ENCODE measurements around the gene BMP2. TPM values are rescaled to one million over a fixed set of nuclear protein-coding genes. Genes with fewer than 3 reads are reported as not detected.

The BMP2 gene
- total and polyA plus RNA-seq, 4 donors, result 0.83 to 3.5 (median 2.0) TPM

- Histone ChIP-seq H3K9me3 (ENCODE audit: control insufficient read depth in 4 of 4, low read length in 3 of 4) (no peaks in the 10 kb centered on the region), H3K4me3 (ENCODE audit: low read depth in 1 of 3, low read length in 3 of 3) (no peak overlapping the region), H3K27ac (ENCODE audit: low read depth in 1 of 2, low read length in 2 of 2) (peak overlapping the region; percentile 23 to 43), H3K4me1 (ENCODE audit: control insufficient read depth in 4 of 4, insufficient read depth in 4 of 4, low read length in 3 of 4) (peaks cover 2 to 18% (median 8%) of the 10 kb centered on the region in 4 donors), H3K9ac (ENCODE audit: low read depth in 1 of 2, low read length in 2 of 2) (no peak overlapping the region), H3K27me3 (ENCODE audit: control insufficient read depth in 4 of 4, insufficient read depth in 4 of 4, low read length in 3 of 4) (no peaks in the 10 kb centered on the region), H3K36me3 (ENCODE audit: control insufficient read depth in 4 of 4, insufficient read depth in 3 of 4, low read depth in 1 of 4, low read length in 3 of 4) (no peaks in the 10 kb centered on the region)
- 78% methylated on average over 8 of the region's 8 CpGs for WGBS
- TF ChIP-seq, protein P1, sequence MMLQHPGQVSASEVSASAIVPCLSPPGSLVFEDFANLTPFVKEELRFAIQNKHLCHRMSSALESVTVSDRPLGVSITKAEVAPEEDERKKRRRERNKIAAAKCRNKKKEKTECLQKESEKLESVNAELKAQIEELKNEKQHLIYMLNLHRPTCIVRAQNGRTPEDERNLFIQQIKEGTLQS (IDR thresholded peaks at IDR 0.05), result no peak
- TF ChIP-seq RXRA (IDR thresholded peaks at IDR 0.05) (no peak), FOXA1 (IDR thresholded peaks at IDR 0.05) (no peak)
- no peak for DNase-seq (ENCODE audit: low spot score)
Observed at GRCh38 chr20:6735942-6736845, 31.3 kb upstream of the BMP2 start.

DNA sequence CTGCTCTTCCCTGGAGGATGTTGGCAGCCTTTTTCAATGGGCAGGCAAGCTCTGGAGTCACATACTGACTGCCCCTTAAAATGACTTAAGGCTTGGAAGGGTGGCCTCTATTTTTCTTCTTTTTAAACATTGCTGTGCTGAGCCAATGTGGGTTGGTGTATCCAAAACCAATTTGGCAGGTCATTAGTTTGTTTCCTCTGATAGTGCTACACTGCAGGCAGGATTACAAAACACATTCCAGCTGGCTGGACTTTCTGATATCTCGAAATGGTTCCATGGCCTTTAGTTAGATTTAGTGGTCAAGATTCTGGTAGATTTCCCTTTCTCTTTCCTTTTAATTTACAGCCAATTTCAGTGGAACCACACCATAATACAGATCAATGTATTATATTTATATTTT lies 28.1 kb upstream of the BMP2 start:
- no peaks in the 10 kb centered on the region for H3K36me3 ChIP-seq (ENCODE audit: control insufficient read depth in 4 of 4, insufficient read depth in 3 of 4, low read depth in 1 of 4, low read length in 3 of 4)
- DNase-seq (ENCODE audit: low spot score), result no peak
- H3K9me3 ChIP-seq (ENCODE audit: control insufficient read depth in 4 of 4, low read length in 3 of 4), result no peaks in the 10 kb centered on the region
- no peaks in the 10 kb centered on the region for H3K27me3 ChIP-seq (ENCODE audit: control insufficient read depth in 4 of 4, insufficient read depth in 4 of 4, low read length in 3 of 4)
- H3K4me3 ChIP-seq (ENCODE audit: low read depth in 1 of 3, low read length in 3 of 3), result no peak overlapping the region
- peak overlapping the region; percentile 29 to 37 for H3K27ac ChIP-seq (ENCODE audit: low read depth in 1 of 2, low read length in 2 of 2)
- WGBS, result 22% methylated on average over 1 of the region's 1 CpG
- H3K4me1 ChIP-seq (ENCODE audit: control insufficient read depth in 4 of 4, insufficient read depth in 4 of 4, low read length in 3 of 4), result peaks cover 0 to 12% (median 6%) of the 10 kb centered on the region in 4 donors
- no peak for TF ChIP-seq FOXA1 (IDR thresholded peaks at IDR 0.05)
- TF ChIP-seq, protein P2, sequence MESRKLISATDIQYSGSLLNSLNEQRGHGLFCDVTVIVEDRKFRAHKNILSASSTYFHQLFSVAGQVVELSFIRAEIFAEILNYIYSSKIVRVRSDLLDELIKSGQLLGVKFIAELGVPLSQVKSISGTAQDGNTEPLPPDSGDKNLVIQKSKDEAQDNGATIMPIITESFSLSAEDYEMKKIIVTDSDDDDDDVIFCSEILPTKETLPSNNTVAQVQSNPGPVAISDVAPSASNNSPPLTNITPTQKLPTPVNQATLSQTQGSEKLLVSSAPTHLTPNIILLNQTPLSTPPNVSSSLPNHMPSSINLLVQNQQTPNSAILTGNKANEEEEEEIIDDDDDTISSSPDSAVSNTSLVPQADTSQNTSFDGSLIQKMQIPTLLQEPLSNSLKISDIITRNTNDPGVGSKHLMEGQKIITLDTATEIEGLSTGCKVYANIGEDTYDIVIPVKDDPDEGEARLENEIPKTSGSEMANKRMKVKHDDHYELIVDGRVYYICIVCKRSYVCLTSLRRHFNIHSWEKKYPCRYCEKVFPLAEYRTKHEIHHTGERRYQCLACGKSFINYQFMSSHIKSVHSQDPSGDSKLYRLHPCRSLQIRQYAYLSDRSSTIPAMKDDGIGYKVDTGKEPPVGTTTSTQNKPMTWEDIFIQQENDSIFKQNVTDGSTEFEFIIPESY (IDR thresholded peaks at IDR 0.05), result peak; percentile 68
- TF ChIP-seq RXRA (IDR thresholded peaks at IDR 0.05), result peak; percentile 45 to 82
- TF ChIP-seq GABPA (IDR thresholded peaks at IDR 0.05 in 1 of 2, conservative IDR thresholded peaks at IDR 0.05 in 1 of 2), result peak in 1 of 2 donors; percentile 17
- no peak for TF ChIP-seq TAF1 (conservative IDR thresholded peaks at IDR 0.05)
- peak in 1 of 2 donors; percentile 65 for TF ChIP-seq EGR1 (IDR thresholded peaks at IDR 0.05; ENCODE audit: low read depth in 2 of 2)
- TF ChIP-seq, protein P1 (IDR thresholded peaks at IDR 0.05), result no peak
- TF ChIP-seq NR2F2 (IDR thresholded peaks at IDR 0.05), result peak; percentile 70
- no peak for TF ChIP-seq FOXA2 (IDR thresholded peaks at IDR 0.05)
- TF ChIP-seq HNF4A (conservative IDR thresholded peaks at IDR 0.05), result peak; percentile 88 to 91
- peak; percentile 74 for TF ChIP-seq REST (IDR thresholded peaks at IDR 0.05)
- TF ChIP-seq YY1 (IDR thresholded peaks at IDR 0.05), result peak; percentile 85
- TF ChIP-seq HNF4G (IDR thresholded peaks at IDR 0.05), result no peak
- peak; percentile 59 to 69 for TF ChIP-seq RAD21 (IDR thresholded peaks at IDR 0.05)
- peak; percentile 64 for TF ChIP-seq MAX (IDR thresholded peaks at IDR 0.05)
- TF ChIP-seq JUND (IDR thresholded peaks at IDR 0.05), result peak in 1 of 2 donors; percentile 64
- peak; percentile 78 for TF ChIP-seq SP1 (IDR thresholded peaks at IDR 0.05)
- TF ChIP-seq CTCF (IDR thresholded peaks at IDR 0.05; ENCODE audit: low read depth, low read length, missing input control), result no peak
- no peak overlapping the region for H3K9ac ChIP-seq (ENCODE audit: low read depth in 1 of 2, low read length in 2 of 2)

Data from liver (tissue), 9 donors.